GM18519 (cell line): Measurements from ENCODE around the gene NXPH3.
"Not testable (repeated sequence)": the region's sequence is repeated elsewhere in the genome, so short reads cannot be mapped to it uniquely, and the experiment has no call there.

Source experiments
- ATAC-seq: cut with Tn5 transposase; IDR thresholded peaks from one replicate; pipeline ENCODE4 v1.9.1; 2021; ENCODE audit warnings: mild to moderate bottlenecking, moderate library complexity; ENCODE audit not compliant: unreplicated experiment, low FRiP score

The NXPH3 gene

DNA sequence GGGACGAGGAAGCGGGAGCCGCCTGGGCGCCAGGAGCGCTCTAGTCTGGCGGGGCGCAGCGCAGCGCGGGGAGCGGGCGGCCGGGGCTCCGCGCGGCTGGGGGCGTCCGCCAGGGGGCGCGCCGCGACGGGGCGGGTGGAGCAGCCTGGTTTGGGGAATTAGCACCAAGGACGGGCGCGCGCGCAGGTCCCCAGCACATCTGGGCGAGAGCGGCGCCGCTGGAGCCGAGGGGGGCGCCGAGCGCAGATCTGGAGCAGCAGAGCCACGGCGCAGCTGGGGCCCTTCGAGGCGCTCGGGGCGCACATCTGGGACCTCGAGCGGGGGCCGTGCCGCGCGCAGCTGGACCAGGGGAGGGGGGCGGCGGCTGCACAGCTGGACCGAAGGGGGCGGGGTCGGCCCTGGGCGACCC is at the start of gene NXPH3:
NXPH3 (plus strand) TSS at position 193 of the 409 bp plus-strand sequence. CDS start 349 bp downstream, outside the sequence.
- ATAC-seq, result peak; percentile 44

DNA sequence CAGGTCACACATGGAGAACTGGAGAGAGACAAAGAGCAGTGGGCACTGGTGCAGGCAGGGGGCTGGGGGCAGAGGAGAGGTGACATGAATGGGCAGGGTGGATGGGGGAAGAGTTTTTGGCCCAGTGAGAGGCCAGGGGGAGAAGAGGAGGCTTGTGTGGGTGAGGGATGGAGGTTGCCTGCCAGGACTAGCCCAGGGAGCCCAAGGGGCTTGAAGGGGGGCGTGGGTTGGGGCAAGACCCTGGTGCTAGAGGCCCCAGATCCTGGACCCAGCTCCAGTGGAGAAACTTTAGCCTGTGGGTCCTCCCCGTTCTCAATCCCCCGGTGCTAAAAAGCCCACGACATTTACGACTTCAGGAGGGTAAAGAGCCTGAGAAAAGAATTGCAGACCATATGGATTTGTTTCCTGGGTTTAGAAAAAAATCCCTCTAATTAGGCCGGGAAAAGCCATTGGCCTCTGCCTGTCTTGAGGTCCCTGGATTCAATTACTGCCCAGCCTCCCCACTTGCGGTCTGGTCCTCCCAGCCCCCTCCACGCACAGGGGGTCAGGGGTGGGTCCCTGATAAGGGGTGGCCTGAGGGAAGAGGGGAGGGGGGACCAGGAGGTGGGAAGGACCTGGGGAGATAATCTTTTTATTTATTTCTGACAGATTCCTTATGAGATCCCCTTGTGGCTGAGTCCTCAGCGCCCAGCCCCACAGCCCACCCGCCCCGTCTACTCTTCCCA is 47.6 kb upstream of the NXPH3 start:
- no peak for ATAC-seq

DNA sequence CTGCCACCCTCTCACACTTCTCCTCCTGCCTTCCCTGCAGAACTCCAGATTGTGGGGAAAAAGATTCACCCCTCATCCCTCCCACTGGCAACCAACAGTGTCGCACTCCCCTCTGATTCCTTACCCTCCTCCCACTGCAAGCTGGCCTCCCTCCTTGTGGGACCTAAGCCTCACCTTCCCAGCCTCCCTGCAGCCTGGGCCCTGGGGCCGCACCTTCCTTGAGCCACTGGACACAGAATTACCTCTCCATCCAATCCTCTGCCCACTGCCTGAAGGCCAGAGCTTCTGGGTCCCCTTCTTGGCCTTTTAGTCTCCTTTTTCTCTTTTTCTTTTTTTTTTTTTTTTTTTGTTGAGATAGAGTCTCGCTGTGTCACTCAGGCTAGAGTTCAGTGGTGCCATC is 46.7 kb upstream of the NXPH3 start:
- ATAC-seq, result no peak

GRCh38 chr17:49530118-49530517 is 45.6 kb upstream of the NXPH3 start:
- no peak for ATAC-seq

- no peak for ATAC-seq
Measured at GRCh38 chr17:49543860-49544259, 31.8 kb upstream of the NXPH3 start.

DNA sequence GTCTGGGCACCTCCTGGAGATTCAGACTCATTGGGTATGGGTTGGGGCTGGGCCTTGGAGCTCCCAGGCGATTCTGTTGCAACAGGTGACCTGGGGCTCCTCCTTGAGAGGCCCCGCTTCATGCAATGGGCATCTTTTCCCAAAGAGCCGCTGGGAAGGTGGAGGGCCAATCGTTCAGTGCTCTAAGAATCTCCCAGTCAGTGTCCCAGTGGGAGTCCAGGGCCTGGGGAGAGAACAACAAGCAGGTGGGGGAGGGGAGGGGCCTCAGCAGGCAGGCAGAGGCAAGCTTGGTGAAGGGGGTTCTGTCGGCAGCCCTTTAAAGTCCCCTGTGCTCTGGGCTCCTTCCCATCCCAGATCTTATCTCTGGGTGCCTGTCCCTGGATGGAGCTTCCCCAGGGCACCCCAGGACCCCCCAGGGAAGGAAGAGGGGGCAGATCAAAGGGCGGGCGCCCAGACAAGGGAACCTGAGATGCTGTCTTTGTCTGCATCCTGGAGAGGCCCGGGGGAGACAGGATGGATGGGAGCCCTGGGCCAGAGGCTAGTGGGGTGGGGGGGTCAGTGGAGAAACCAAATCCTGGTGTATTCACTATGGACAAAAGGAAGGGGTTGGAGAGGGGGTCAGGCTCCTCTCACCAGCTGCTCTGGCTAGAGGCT is 30.5 kb upstream of the NXPH3 start:
- no peak for ATAC-seq

GRCh38 chr17:49545806-49546545 is 29.7 kb upstream of the NXPH3 start:
- ATAC-seq, result no peak

- no peak for ATAC-seq
Measured at GRCh38 chr17:49546546-49547535, 28.8 kb upstream of the NXPH3 start.

DNA sequence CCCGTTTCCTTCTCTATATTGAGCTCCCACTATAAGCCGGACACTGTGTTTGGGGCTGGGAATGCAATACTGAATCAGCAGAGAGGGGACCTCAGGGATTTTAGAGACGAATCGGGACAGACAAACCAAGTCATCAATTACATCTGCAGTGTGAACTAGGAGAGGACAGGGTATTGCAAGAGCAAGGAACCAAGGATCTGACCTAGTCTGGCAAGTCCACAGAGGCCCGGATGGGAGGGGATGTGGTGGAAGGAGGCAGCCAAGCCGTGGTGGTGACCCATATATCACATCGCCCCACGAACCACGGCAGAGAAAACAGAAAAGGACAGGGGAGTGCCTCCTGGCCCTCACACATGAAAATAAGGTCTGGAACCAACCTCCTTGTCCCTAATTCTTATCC is 28.1 kb upstream of the NXPH3 start:
- no peak for ATAC-seq

DNA sequence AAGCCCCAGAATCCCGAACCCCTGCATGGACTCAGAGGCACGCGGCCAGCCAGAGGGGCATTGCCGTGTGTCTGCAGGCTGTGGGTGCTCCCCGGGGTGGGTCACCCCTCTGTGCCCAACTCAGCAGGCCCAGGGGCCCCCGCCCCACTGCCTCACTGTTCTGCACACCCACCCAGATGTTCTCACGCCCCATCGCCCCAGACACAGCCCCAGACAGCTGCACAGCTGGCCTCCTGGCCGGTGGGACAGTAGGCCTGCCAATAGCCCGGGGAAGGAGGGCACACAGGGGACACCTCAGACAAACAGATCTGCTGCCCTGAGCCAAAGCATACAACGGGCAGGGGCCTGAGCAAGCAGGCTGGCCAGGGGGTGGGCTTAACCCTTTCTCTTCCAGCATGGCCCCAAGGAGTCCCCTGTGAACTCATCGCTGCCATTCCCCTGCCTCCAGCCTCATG is 27.6 kb upstream of the NXPH3 start:
- no peak for ATAC-seq

GRCh38 chr17:49548506-49549310 is 27.0 kb upstream of the NXPH3 start:
- no peak for ATAC-seq

GRCh38 chr17:49549311-49549605 is 26.4 kb upstream of the NXPH3 start:
- no peak for ATAC-seq

GRCh38 chr17:49549691-49550678 is 25.7 kb upstream of the NXPH3 start:
- ATAC-seq, result no peak

- not testable (repeated sequence) for ATAC-seq
Measured at GRCh38 chr17:49550764-49551163, 24.9 kb upstream of the NXPH3 start.

GRCh38 chr17:49551221-49552069 is 24.2 kb upstream of the NXPH3 start:
- ATAC-seq, result no peak

GRCh38 chr17:49552070-49552751 is 23.5 kb upstream of the NXPH3 start:
- ATAC-seq, result no peak
